Fibroblast of the aortic adventitia (primary cell): ENCODE results near the gene PEMT. TPM values are rescaled to one million over a fixed set of nuclear protein-coding genes. Genes with fewer than 3 reads are reported as not detected.
"Not testable (repeated sequence)": the region's sequence is repeated elsewhere in the genome, so short reads cannot be mapped to it uniquely, and the experiment has no call there.

ENCODE experiments used
- DNase-seq: peaks from one replicate; pipeline ENCODE4 v3.0.0-alpha.2; 2010; ENCODE audit warnings: low read depth
- H3K4me3 ChIP-seq: 2 replicates; pipeline ENCODE4 v1.5.1; 2011; ENCODE audit warnings: low read depth, mild to moderate bottlenecking, control low read depth, low read length, moderate library complexity
- total RNA-seq: library from RNA; depleted of rRNA; stranded (reverse); fragments of >200 nt; gene quantifications from 2 replicates; pipeline ENCODE4 v1.2.3, GENCODE V29; 2012; ENCODE audit warnings: low replicate concordance
- TF ChIP-seq, protein P1 (sequence below): IDR thresholded peaks from 2 replicates; pipeline ENCODE4 v1.5.1; 2011; ENCODE audit warnings: mild to moderate bottlenecking, low read length, control low read depth, inconsistent platforms; ENCODE audit not compliant: insufficient read depth

Gene PEMT
- total RNA-seq, 1 donor = 28.4 TPM

DNA sequence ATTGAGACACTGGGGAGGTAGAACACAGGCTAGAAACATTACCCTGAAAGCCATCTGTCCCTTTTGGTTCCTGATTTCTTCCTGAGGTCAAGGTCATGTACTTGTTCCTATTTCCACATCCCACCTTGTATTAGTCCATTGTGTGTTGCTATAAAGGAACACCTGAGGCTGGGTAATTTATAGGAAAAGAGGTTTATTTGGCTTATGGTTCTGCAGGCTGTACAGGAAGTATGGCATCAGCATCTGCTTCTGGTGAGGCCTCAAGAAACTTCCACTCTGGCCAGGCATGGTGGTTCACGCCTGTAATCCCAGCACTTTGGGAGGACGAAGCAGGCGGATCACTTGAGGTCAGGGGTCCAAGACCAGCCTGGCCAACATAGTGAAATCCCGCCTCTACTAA, 122.2 kb downstream of the PEMT start:
- TF ChIP-seq, protein P1, sequence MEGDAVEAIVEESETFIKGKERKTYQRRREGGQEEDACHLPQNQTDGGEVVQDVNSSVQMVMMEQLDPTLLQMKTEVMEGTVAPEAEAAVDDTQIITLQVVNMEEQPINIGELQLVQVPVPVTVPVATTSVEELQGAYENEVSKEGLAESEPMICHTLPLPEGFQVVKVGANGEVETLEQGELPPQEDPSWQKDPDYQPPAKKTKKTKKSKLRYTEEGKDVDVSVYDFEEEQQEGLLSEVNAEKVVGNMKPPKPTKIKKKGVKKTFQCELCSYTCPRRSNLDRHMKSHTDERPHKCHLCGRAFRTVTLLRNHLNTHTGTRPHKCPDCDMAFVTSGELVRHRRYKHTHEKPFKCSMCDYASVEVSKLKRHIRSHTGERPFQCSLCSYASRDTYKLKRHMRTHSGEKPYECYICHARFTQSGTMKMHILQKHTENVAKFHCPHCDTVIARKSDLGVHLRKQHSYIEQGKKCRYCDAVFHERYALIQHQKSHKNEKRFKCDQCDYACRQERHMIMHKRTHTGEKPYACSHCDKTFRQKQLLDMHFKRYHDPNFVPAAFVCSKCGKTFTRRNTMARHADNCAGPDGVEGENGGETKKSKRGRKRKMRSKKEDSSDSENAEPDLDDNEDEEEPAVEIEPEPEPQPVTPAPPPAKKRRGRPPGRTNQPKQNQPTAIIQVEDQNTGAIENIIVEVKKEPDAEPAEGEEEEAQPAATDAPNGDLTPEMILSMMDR = no peak
- no peak overlapping the region for H3K4me3 ChIP-seq
- no peak for DNase-seq

DNA sequence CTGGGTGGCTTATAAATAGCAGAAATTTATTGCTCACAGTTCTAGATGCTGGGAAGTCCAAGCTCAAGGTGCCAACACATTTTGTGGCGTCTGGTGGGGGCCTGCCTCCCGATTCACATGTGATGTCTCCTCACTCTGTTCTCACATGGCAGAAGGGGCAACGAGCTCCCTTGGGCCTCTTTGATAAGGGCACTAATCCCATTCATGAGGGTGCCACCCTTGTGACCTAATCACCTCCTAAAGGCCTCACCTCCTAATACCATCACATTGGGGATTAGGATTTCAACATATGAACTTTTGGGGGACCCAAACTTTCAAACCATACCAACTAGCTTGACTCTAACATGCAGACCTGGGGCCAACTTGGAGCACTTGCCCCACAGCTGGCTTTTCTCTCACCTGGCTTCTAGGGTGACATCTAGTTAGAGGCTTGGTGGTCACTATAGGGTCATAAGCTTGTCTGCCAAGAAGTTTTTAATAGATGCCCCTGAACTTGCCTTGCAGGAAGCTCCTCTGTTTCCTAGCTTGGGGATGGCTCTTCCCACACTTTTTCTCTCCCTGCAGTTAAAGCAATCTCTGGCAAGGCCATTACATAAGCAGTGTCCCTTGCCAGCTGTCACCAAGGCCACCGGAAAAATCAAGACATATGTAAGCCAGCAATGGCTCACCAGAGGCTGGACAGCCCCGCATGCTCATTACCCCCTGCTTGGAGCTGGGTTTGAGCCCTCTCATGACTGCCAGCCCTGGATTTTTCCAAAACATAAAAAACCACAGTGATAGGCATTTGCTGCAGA, 123.1 kb downstream of the PEMT start:
- TF ChIP-seq, protein P1 = no peak
- no peak for DNase-seq
- no peak overlapping the region for H3K4me3 ChIP-seq

DNA sequence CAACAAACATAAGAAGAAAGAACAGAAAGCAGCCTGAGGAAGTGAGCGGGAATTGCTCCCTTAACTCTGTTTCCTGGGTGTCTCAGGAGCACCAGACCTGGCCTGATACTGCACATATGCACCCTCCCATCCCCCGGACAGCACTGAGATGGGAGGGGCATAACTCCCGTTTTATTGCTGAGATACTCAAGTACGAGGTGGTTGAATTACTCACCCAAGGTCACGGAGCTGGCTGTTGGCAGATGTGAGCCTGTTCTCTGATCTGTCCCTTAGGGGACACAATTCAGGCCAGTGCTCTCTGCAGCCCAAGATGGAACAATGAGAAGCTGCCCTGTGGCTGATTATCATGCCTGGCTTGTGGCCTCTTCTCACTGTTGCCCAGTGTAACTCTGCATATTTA, 123.8 kb downstream of the PEMT start:
- TF ChIP-seq, protein P1 = no peak
- no peak for DNase-seq

DNA sequence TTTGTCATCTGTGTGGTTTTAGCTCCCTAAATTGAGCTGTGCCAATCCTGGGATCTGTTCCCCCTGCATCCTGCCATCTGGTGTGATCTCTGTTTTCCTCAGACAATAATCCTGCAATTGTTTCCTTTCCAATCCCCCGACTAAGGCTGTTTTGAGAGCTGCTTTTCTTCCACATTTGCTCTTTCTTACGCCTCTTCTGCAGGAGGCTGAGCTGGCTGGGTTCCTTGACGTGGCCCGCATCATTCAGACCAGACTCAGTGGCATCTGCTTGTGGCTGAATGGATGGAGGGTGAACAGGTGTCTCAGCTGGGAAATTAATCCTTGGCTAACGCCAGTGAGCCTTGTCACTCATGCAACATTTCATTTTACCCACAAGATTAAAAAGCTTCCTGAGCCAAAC, 124.5 kb downstream of the PEMT start:
- TF ChIP-seq, protein P1 = no peak
- DNase-seq = no peak

More for the DNA sequence above, 123.8 kb downstream of the PEMT start:
- no peak overlapping the region for H3K4me3 ChIP-seq

DNA sequence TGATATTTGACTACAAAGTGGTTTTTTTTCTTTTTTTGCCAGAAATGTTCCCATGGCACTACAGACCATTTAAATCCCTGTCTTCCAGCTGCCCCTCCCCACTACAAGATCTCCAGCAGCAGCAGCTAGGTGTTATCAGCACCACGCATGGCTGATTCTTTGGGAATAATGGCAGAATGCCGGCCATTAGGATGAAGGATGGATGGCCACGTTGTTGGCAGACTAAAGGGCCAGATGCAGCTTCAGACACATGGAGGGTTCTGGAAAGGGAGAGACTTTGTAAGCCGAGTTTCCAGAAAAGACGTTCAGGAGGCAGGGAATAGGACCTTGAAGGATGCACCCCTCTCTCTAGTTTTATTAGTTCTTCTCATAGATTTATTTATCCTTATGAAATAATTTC, 125.0 kb downstream of the PEMT start:
- no peak overlapping the region for H3K4me3 ChIP-seq
- no peak for DNase-seq
- TF ChIP-seq, protein P1 = no peak

More for the DNA sequence above, 124.5 kb downstream of the PEMT start:
- H3K4me3 ChIP-seq = no peak overlapping the region

DNA sequence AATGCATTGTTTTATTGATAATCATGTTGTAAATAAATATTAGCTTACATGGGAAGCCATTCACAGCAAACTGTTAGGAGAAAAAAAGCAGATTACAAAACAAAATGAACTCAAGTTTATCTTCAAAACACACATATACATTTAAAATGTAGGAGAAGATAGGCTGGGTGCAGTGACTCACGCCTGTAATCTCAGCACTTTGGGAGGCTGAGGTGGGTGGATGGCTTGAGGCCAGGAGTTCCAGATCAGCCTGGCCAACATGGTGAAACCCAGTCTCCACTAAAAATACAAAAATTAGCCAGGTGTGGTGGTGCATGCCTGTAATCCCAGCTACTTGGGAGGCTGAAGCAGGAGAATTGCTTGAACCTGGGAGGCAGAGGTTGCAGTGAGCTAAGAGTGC, 125.6 kb downstream of the PEMT start:
- peak; percentile 14 for DNase-seq

DNA sequence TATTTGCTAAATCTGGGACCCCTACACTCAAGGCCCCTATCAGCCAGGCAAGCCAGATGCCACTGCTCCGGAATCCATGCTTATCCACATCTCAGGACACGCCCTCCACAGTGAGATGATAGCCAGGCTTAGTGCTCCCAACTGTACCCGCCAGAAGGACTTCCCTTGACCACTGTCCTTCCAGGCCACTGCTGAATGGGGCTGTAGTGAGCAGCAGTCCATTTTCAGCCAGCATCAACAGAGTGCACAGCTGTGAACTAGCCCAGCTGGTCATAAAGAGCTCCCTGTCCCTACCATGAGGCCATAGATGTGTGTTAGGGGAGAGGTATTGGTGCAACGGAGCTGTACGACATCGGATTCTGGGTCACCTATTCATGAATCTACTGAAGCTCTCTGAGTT, 127.7 kb downstream of the PEMT start:
- TF ChIP-seq, protein P1 = no peak
- no peak overlapping the region for H3K4me3 ChIP-seq
- no peak for DNase-seq

More for the DNA sequence above, 125.6 kb downstream of the PEMT start:
- H3K4me3 ChIP-seq = not testable (repeated sequence)
